GM23338 (cell line): Measurements from ENCODE around the gene MTCL1. TPM values are rescaled to one million over a fixed set of nuclear protein-coding genes. Genes with fewer than 3 reads are reported as not detected.

Experiments used
- ATAC-seq: fragments of 200-7000 bp; cut with Tn5 transposase; 3 replicates; pipeline ENCODE4 v1.9.1; 2020
- DNase-seq: peaks from one replicate; pipeline ENCODE4 v3.0.0-alpha.2; 2015; ENCODE audit warnings: low spot score
- H2AFZ ChIP-seq: fragments of 200-600 bp; sonication (generic); 2 replicates; pipeline ENCODE4 v1.8.0; 2016; ENCODE audit warnings: antibody characterized with exemption, mild to moderate bottlenecking, moderate library complexity
- H3F3A ChIP-seq: fragments of 200-600 bp; sonication (generic); replicated peaks from 2 replicates; pipeline ENCODE4 v1.8.0; 2017; ENCODE audit warnings: antibody characterized with exemption, mixed run types, low read depth
- H3K27ac ChIP-seq: fragments of 200-600 bp; sonication (generic); 2 replicates; pipeline ENCODE4 v1.6.1; 2016; ENCODE audit warnings: low read depth
- H3K27me3 ChIP-seq: fragments of 200-600 bp; sonication (generic); 2 replicates; pipeline ENCODE4 v1.8.0; 2016; ENCODE audit warnings: mild to moderate bottlenecking, mixed run types, moderate library complexity; ENCODE audit not compliant: insufficient read depth
- H3K36me3 ChIP-seq: fragments of 200-600 bp; sonication (generic); 2 replicates; pipeline ENCODE4 v1.8.0; 2016; ENCODE audit warnings: mild to moderate bottlenecking; ENCODE audit not compliant: insufficient read depth
- H3K4me1 ChIP-seq: fragments of 200-600 bp; sonication (generic); 2 replicates; pipeline ENCODE4 v1.8.0; 2016; ENCODE audit warnings: mild to moderate bottlenecking, moderate library complexity; ENCODE audit not compliant: insufficient read depth
- H3K4me2 ChIP-seq: fragments of 200-600 bp; sonication (generic); 2 replicates; pipeline ENCODE4 v1.7.1; 2017; ENCODE audit warnings: mixed run types
- H3K4me3 ChIP-seq: fragments of 200-600 bp; sonication (generic); 2 replicates; pipeline ENCODE4 v1.6.1; 2016; ENCODE audit warnings: mixed run types
- H3K79me2 ChIP-seq: fragments of 200-600 bp; sonication (generic); replicated peaks from 2 replicates; pipeline ENCODE4 v1.8.0; 2017; ENCODE audit warnings: mild to moderate bottlenecking; ENCODE audit not compliant: insufficient read depth
- H3K9me2 ChIP-seq: fragments of 200-600 bp; sonication (generic); 2 replicates; pipeline ENCODE4 v1.8.0; 2017; ENCODE audit not compliant: insufficient read depth
- H4K20me1 ChIP-seq: fragments of 200-600 bp; sonication (generic); replicated peaks from 2 replicates; pipeline ENCODE4 v1.8.0; 2017; ENCODE audit warnings: mild to moderate bottlenecking; ENCODE audit not compliant: insufficient read depth
- H3K27ac Mint-ChIP-seq: 2 replicates; pipeline ENCODE4 v1.8.0; 2020; ENCODE audit warnings: inconsistent platforms, mild to moderate bottlenecking, moderate library complexity, mixed read lengths
- H3K27me3 Mint-ChIP-seq: 3 replicates; pipeline ENCODE4 v1.8.0; 2022; ENCODE audit warnings: low read depth, mild to moderate bottlenecking, moderate library complexity, mixed read lengths, inconsistent platforms; ENCODE audit not compliant: insufficient read depth, poor library complexity
- H3K36me3 Mint-ChIP-seq: 3 replicates; pipeline ENCODE4 v1.8.0; 2021; ENCODE audit warnings: low read depth, mild to moderate bottlenecking, inconsistent platforms, moderate library complexity, mixed read lengths
- H3K4me1 Mint-ChIP-seq: 3 replicates; pipeline ENCODE4 v1.8.0; 2020; ENCODE audit warnings: mild to moderate bottlenecking, inconsistent platforms, mixed read lengths
- H3K4me3 Mint-ChIP-seq: 3 replicates; pipeline ENCODE4 v1.8.0; 2021; ENCODE audit warnings: moderate library complexity, mild to moderate bottlenecking, inconsistent platforms, mixed read lengths
- H3K9me3 Mint-ChIP-seq: 3 replicates; pipeline ENCODE4 v1.8.0; 2020; ENCODE audit warnings: moderate library complexity, mild to moderate bottlenecking, inconsistent platforms, mixed read lengths
- CREB1 ChIP-seq: fragments of 250-450 bp; sonication (Bioruptor Pico); IDR thresholded peaks from 2 replicates; pipeline ENCODE4 v1.5.0; 2020; ENCODE audit warnings: low read depth, mild to moderate bottlenecking, moderate library complexity
- CTCF ChIP-seq, 2 experiments: fragments of 200-600 bp in 1 of 2; sonication (generic) in 1 of 2; conservative IDR thresholded peaks; 2 replicates each; pipeline versions ENCODE4 v1.5.1 to v1.6.1; 2016 to 2017; ENCODE audit warnings: antibody characterized with exemption in 2 of 2, low read depth in 2 of 2, mild to moderate bottlenecking in 2 of 2, moderate library complexity in 1 of 2
- EZH2 ChIP-seq: fragments of 200-600 bp; sonication (generic); IDR thresholded peaks from one replicate; pipeline ENCODE4 v1.8.0; 2017; ENCODE audit warnings: antibody characterized with exemption, mild to moderate bottlenecking, low read depth; ENCODE audit not compliant: unreplicated experiment
- EZH2phosphoT487 ChIP-seq: fragments of 200-600 bp; sonication (generic); IDR thresholded peaks from one replicate; pipeline ENCODE4 v1.8.1; 2018; ENCODE audit warnings: antibody characterized with exemption; ENCODE audit not compliant: unreplicated experiment
- JUNB ChIP-seq: IDR thresholded peaks from one replicate; pipeline ENCODE4 v1.6.1; 2016; ENCODE audit warnings: antibody characterized with exemption; ENCODE audit not compliant: unreplicated experiment
- NANOG ChIP-seq: IDR thresholded peaks from 2 replicates; pipeline ENCODE4 v1.6.1; 2016; ENCODE audit warnings: antibody characterized with exemption, borderline replicate concordance
- POLR2AphosphoS5 ChIP-seq: IDR thresholded peaks from 2 replicates; pipeline ENCODE4 v1.6.1; 2016; ENCODE audit warnings: antibody characterized with exemption, low read depth
- STAT1 ChIP-seq: IDR thresholded peaks from one replicate; pipeline ENCODE4 v1.6.1; 2016; ENCODE audit warnings: antibody characterized with exemption; ENCODE audit not compliant: unreplicated experiment
- ZNF331 ChIP-seq: fragments of 250-450 bp; sonication (Bioruptor Pico); IDR thresholded peaks from 2 replicates; pipeline ENCODE4 v1.5.0; 2020; ENCODE audit warnings: low read depth, mild to moderate bottlenecking, moderate library complexity
- ZNF462 ChIP-seq: fragments of 250-450 bp; sonication (Bioruptor Pico); IDR thresholded peaks from 2 replicates; pipeline ENCODE4 v1.5.0; 2020; ENCODE audit warnings: mild to moderate bottlenecking, moderate library complexity
- polyA plus RNA-seq: library from polyadenylated mRNA; unstranded; fragments of >200 nt; fragmentation: Nextera tagmentation; extraction: Ambion mirVana; gene quantifications from 2 replicates; pipeline ENCODE4 v1.2.1, GENCODE V29; 2016
- total RNA-seq: library from RNA; depleted of rRNA; stranded (reverse); fragments of >200 nt; shearing (Covaris generic); gene quantifications from 2 replicates; pipeline ENCODE4 v1.2.3, GENCODE V29; 2014
- TF ChIP-seq, protein P1 (sequence below): IDR thresholded peaks from one replicate; pipeline ENCODE4 v1.6.1; 2018; ENCODE audit warnings: antibody characterized with exemption; ENCODE audit not compliant: unreplicated experiment

MTCL1 gene
- total and polyA plus RNA-seq, 2 experiments from 2014 or later: 14.4 to 45.0 TPM

DNA sequence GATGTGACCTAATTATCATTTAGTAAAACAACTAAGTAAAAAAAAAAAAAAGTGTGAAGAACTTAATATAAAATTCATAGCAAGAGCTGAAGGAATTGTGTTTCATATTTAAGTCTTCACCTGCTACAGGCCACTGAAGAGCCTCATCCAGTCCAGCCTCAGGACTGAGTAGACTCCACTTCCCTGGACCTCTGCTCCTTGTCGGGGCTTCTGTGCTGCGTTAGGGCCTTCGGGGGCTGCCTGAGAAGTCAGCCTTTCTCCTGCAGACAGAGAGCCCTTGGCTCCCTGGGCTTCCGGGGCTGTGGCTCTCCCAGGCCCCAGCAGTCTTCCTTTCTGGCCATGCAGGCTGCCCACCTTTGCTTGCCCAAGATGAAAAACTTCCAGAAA, 95.5 kb downstream of the MTCL1 start:
- Mint-ChIP-seq H3K4me3 (no peak overlapping the region), H3K27me3 (peaks cover 2% of the 10 kb centered on the region), H3K27ac (peak overlapping the region; percentile 42; the same call in 1 of the 2 replicates), H3K9me3 (no peaks in the 10 kb centered on the region), H3K36me3 (peaks cover 23% of the 10 kb centered on the region; the same call in 1 of the 3 replicates), H3K4me1 (peaks cover 52% of the 10 kb centered on the region)
- Histone ChIP-seq H3K79me2 (no peaks in the 10 kb centered on the region), H3K9me2 (no peaks in the 10 kb centered on the region), H3K27me3 (no peaks in the 10 kb centered on the region), H3K4me1 (peaks cover 27% of the 10 kb centered on the region), H3K36me3 (no peaks in the 10 kb centered on the region), H3K27ac (peak overlapping the region; percentile 70), H3K4me2 (peak overlapping the region; percentile 8; the same call in 1 of the 2 replicates), H3K4me3 (no peak overlapping the region), H4K20me1 (no peaks in the 10 kb centered on the region), H2AFZ (no peak overlapping the region), H3F3A (no peaks in the 10 kb centered on the region)
- DNase-seq (no peak), ATAC-seq (peak; percentile 59)
- TF ChIP-seq EZH2phosphoT487: no peak
- no peak for TF ChIP-seq JUNB
- no peak for TF ChIP-seq NANOG
- TF ChIP-seq ZNF462 (CRISPR knock-in tag): no peak
- TF ChIP-seq CREB1 (CRISPR knock-in tag): no peak
- TF ChIP-seq, protein P1, sequence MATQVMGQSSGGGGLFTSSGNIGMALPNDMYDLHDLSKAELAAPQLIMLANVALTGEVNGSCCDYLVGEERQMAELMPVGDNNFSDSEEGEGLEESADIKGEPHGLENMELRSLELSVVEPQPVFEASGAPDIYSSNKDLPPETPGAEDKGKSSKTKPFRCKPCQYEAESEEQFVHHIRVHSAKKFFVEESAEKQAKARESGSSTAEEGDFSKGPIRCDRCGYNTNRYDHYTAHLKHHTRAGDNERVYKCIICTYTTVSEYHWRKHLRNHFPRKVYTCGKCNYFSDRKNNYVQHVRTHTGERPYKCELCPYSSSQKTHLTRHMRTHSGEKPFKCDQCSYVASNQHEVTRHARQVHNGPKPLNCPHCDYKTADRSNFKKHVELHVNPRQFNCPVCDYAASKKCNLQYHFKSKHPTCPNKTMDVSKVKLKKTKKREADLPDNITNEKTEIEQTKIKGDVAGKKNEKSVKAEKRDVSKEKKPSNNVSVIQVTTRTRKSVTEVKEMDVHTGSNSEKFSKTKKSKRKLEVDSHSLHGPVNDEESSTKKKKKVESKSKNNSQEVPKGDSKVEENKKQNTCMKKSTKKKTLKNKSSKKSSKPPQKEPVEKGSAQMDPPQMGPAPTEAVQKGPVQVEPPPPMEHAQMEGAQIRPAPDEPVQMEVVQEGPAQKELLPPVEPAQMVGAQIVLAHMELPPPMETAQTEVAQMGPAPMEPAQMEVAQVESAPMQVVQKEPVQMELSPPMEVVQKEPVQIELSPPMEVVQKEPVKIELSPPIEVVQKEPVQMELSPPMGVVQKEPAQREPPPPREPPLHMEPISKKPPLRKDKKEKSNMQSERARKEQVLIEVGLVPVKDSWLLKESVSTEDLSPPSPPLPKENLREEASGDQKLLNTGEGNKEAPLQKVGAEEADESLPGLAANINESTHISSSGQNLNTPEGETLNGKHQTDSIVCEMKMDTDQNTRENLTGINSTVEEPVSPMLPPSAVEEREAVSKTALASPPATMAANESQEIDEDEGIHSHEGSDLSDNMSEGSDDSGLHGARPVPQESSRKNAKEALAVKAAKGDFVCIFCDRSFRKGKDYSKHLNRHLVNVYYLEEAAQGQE: no peak
- TF ChIP-seq POLR2AphosphoS5: no peak
- TF ChIP-seq EZH2: no peak
- no peak for TF ChIP-seq STAT1
- TF ChIP-seq ZNF331 (CRISPR knock-in tag): no peak
- no peak for TF ChIP-seq CTCF (conservative IDR thresholded peaks at IDR 0.05; ENCODE audit: low read depth in 2 of 2)
